Prostate gland (tissue), 2 donors: ENCODE measurements around the gene EPB41L2. TPM values are rescaled to one million over a fixed set of nuclear protein-coding genes. Genes with fewer than 3 reads are reported as not detected.

Source experiments
- DNase-seq: peaks from one replicate; pipeline ENCODE4 v3.0.0-alpha.2; 2019; ENCODE audit warnings: low spot score
- H3K27ac ChIP-seq, 2 donors: fragments of 200-600 bp; sonication (generic); 2 replicates each; pipeline ENCODE4 v1.5.1; 2017 to 2019
- H3K27me3 ChIP-seq: fragments of 200-600 bp; sonication (generic); replicated peaks from 2 replicates; pipeline ENCODE4 v1.5.1; 2019; ENCODE audit not compliant: insufficient read depth
- H3K36me3 ChIP-seq, 2 donors: fragments of 200-600 bp; sonication (generic); 1 replicate in 1 of 2; 2 replicates in 1 of 2; pipeline versions ENCODE4 v1.5.1 to v1.8.1; 2017 to 2019
- H3K4me1 ChIP-seq: fragments of 200-600 bp; sonication (generic); replicated peaks from 2 replicates; pipeline ENCODE4 v1.5.1; 2019
- H3K4me3 ChIP-seq, 2 donors: fragments of 200-600 bp; sonication (generic); 2 replicates each; pipeline ENCODE4 v1.5.1; 2017 to 2019
- H3K9me3 ChIP-seq: fragments of 200-600 bp; sonication (generic); 2 replicates; pipeline ENCODE4 v1.5.1; 2017
- POLR2A ChIP-seq: fragments of 450-650 bp; IDR thresholded peaks from one replicate; pipeline ENCODE4 v1.6.1; 2016; ENCODE audit warnings: antibody characterized with exemption, mild to moderate bottlenecking
- POLR2AphosphoS5 ChIP-seq: sonication (generic); formaldehyde crosslinking; IDR thresholded peaks from one replicate; pipeline ENCODE4 v1.6.1; 2017; ENCODE audit warnings: antibody characterized with exemption
- WGBS: methylation state at CpG from one replicate; pipeline ENCODE4 v1.1.5; 2018; 5-methylcytosine and 5-hydroxymethylcytosine counted together
- intact Hi-C: fragments of 100-400 bp; cut with DNase I; formaldehyde crosslinking; loops from one replicate; pipeline ENCODE4 v1.14.2; 2022
- total RNA-seq, 2 donors: library from RNA; depleted of rRNA; stranded (reverse); fragments of >200 nt; gene quantifications; one replicate each; pipeline ENCODE4 v1.1.0, GENCODE V29; 2016
- TF ChIP-seq, protein P1 (sequence below), 4 experiments: fragments of 200-600 bp in 2 of 4; fragments of 450-650 bp in 2 of 4; sonication (generic) in 2 of 4; IDR thresholded peaks; 1 replicate in 3 of 4; 2 replicates in 1 of 4; pipeline ENCODE4 v1.5.1; 2016 to 2019; ENCODE audit warnings: antibody characterized with exemption in 4 of 4, mild to moderate bottlenecking in 2 of 4, moderate library complexity in 2 of 4

Gene EPB41L2
- total RNA-seq, 2 donors from 2014 or later: 11.9 to 105 TPM

DNA sequence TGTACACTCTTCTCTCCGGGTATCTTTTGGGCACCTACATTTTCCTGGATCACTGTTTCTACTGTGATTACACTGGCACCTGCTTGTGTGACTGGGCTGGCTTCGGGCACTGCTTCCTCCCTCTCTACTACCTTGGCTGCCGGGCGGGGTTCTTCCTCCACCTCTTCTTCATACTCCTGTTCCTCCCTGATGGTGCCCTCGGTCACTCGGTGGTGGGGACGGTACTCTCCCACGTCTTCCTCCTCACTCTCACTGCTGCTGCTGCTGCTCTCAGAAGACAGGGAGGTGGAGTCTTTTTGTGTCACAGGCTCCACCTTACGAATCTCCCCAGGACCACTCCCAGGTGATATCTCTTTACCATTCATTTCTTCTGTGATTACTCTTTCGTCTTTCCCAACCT, 193.4 kb downstream of the EPB41L2 start:
- WGBS: 92% methylated on average over 10 of the region's 10 CpGs
- H3K4me3 ChIP-seq: no peak overlapping the region
- no peaks in the 10 kb centered on the region for H3K36me3 ChIP-seq
- no peaks in the 10 kb centered on the region for H3K9me3 ChIP-seq
- intact Hi-C loops: loop anchor here (5.0 kb wide), 1 partner anchor 547 kb away; no protein-coding TSS in a partner anchor
- TF ChIP-seq POLR2A: no peak
- TF ChIP-seq POLR2AphosphoS5: no peak
- TF ChIP-seq, protein P1, sequence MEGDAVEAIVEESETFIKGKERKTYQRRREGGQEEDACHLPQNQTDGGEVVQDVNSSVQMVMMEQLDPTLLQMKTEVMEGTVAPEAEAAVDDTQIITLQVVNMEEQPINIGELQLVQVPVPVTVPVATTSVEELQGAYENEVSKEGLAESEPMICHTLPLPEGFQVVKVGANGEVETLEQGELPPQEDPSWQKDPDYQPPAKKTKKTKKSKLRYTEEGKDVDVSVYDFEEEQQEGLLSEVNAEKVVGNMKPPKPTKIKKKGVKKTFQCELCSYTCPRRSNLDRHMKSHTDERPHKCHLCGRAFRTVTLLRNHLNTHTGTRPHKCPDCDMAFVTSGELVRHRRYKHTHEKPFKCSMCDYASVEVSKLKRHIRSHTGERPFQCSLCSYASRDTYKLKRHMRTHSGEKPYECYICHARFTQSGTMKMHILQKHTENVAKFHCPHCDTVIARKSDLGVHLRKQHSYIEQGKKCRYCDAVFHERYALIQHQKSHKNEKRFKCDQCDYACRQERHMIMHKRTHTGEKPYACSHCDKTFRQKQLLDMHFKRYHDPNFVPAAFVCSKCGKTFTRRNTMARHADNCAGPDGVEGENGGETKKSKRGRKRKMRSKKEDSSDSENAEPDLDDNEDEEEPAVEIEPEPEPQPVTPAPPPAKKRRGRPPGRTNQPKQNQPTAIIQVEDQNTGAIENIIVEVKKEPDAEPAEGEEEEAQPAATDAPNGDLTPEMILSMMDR (IDR thresholded peaks at IDR 0.05): no peak
- no peaks in the 10 kb centered on the region for H3K4me1 ChIP-seq
- H3K27me3 ChIP-seq: no peaks in the 10 kb centered on the region
- no peak for DNase-seq
- no peak overlapping the region for H3K27ac ChIP-seq

DNA sequence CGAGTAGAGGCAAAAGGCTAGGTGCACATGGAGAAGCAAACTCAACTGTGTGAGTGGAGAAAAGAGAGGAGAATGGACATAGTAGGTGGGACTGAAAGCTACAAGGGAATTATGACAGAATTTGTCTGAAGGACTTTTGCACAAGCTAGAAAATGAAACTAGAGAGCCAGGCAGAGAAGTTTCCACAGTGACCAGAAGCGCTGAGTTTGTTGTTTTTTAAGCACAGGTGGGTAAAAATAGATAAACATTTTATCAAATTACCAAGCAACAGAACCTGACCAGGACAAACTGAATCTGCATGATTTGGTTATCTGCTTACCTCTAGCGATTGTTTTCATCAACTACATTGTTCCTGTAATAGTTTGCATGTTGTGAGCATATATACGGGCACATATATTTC, 197.3 kb downstream of the EPB41L2 start:
- H3K9me3 ChIP-seq: no peaks in the 10 kb centered on the region
- intact Hi-C loops: no loop called here
- no peak overlapping the region for H3K4me3 ChIP-seq
- TF ChIP-seq POLR2A (no peak), POLR2AphosphoS5 (no peak)
- TF ChIP-seq, protein P1 (IDR thresholded peaks at IDR 0.05): no peak
- DNase-seq: no peak
- H3K36me3 ChIP-seq: no peaks in the 10 kb centered on the region
- no peak overlapping the region for H3K27ac ChIP-seq
- WGBS: 94% methylated on average over 4 of the region's 4 CpGs
- no peaks in the 10 kb centered on the region for H3K27me3 ChIP-seq
- H3K4me1 ChIP-seq: no peaks in the 10 kb centered on the region

DNA sequence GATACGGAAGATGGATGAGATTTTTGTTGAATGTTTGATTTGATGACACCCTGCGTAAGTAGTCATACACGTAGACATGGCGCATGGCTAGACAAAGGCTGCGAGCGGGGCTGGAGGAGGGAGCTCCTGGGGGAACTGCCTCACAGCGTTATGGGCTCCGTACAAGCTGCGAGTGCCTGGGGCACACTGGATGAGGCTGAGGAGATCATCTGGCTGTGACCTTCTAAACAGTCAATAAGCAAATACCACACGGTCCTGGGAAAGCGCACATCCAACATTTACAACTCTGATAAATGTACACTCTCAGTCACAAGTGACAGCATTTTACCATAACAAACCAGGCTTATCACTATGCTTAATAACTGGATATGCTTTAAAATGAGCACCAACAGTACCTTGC, 198.7 kb downstream of the EPB41L2 start:
- H3K9me3 ChIP-seq: no peaks in the 10 kb centered on the region
- H3K27ac ChIP-seq: no peak overlapping the region
- H3K4me1 ChIP-seq: no peaks in the 10 kb centered on the region
- H3K36me3 ChIP-seq: no peaks in the 10 kb centered on the region
- H3K27me3 ChIP-seq: no peaks in the 10 kb centered on the region
- TF ChIP-seq, protein P1 (IDR thresholded peaks at IDR 0.05): no peak
- no peak for DNase-seq
- 88% methylated on average over 11 of the region's 11 CpGs for WGBS
- intact Hi-C loops: no loop called here
- no peak overlapping the region for H3K4me3 ChIP-seq

DNA sequence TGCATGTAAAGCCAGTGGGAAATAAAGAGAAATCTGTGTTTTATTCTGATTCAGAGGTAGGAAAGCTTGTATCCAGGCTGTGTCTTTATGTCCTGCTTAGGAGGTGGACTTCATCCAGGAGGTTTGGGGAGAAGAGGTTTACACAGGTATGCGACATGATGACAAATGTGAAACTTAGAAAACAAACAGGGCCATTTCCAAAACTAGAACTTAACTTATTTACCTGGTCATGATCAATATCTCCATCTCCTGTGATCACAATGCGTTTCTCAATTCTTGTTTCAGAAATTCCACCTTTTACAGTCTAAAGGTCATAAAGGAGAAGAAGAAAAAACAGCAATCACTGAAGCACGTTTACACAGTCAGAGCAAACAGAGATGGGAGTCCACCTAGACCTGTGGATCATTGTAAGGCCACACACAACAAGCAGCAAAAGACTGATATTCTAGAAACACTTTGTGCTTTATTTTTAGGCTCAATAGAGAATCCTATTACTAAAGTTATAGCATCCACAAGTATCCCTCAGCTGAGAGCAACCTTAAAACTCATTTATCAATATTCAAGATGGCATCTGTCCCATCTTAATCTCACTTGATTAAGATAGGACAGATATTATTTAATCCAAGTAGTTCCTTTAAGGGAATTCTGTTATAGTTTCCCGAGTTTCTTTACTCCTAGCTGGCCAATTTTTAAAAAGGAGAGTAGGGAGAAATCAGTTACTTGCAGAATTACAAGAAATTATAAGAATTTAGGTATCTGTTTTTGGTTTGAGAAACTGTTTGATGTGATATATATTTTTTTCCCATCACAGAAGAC, 199.4 kb downstream of the EPB41L2 start:
- TF ChIP-seq POLR2AphosphoS5 (no peak), POLR2A (no peak)
- TF ChIP-seq, protein P1 (IDR thresholded peaks at IDR 0.05): no peak

DNA sequence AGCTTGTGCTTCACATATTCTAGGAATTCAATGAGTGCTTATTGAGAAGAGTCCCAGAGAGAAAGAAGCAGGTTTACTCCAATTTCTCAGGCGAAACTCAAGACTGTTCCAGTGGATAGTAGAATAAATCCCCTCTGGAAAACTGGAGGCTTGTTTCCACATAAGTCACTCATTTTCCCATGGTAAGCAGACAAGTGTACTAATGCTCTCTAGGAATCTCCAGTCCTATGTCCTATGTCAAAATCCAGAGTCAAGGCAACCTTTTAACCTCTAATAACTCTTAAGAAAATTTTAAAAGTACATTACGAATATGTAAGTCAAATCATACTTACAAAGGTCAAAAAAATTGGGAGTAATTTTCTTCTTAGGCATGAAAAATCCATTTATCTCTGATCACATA, 200.7 kb downstream of the EPB41L2 start:
- no peaks in the 10 kb centered on the region for H3K36me3 ChIP-seq
- H3K9me3 ChIP-seq: no peaks in the 10 kb centered on the region
- no peak overlapping the region for H3K27ac ChIP-seq
- TF ChIP-seq, protein P1 (IDR thresholded peaks at IDR 0.05): no peak
- no peak for TF ChIP-seq POLR2A
- no peak for TF ChIP-seq POLR2AphosphoS5
- intact Hi-C loops: no loop called here
- WGBS: 97% methylated on average over 2 of the region's 2 CpGs
- DNase-seq: no peak
- no peak overlapping the region for H3K4me3 ChIP-seq
- H3K4me1 ChIP-seq: no peaks in the 10 kb centered on the region
- no peaks in the 10 kb centered on the region for H3K27me3 ChIP-seq

More for the DNA sequence above, 199.4 kb downstream of the EPB41L2 start:
- Histone ChIP-seq H3K4me3 (no peak overlapping the region), H3K27me3 (no peaks in the 10 kb centered on the region), H3K27ac (no peak overlapping the region), H3K4me1 (no peaks in the 10 kb centered on the region), H3K36me3 (no peaks in the 10 kb centered on the region), H3K9me3 (no peaks in the 10 kb centered on the region)
- WGBS: 77% methylated on average over 4 of the region's 4 CpGs
- intact Hi-C loops: no loop called here
- no peak for DNase-seq
